Panc1 (cell line): ENCODE data around the gene MTX1. TPM values are rescaled to one million over a fixed set of nuclear protein-coding genes. Genes with fewer than 3 reads are reported as not detected.
"Not testable (repeated sequence)": the region's sequence is repeated elsewhere in the genome, so short reads cannot be mapped to it uniquely, and the experiment has no call there.

Source experiments
- ATAC-seq: fragments of 200-7000 bp; cut with Tn5 transposase; 2 replicates; pipeline ENCODE4 v1.9.1; 2020; ENCODE audit warnings: mild to moderate bottlenecking, moderate library complexity
- BruUV-seq: library from RNA; stranded (reverse); fragments of 400-500 nt; replicated peaks from 2 replicates; lab custom pipeline; 2021; lab: Mats Ljungman, UMichigan
- CTCF ChIA-PET: fragments of 300-600 bp; sonication (Branson Sonifier 250); formaldehyde crosslinking; loops from one replicate; lab custom pipeline; 2022; ENCODE audit warnings: antibody characterized with exemption; lab: Charles Lee
- POLR2A ChIA-PET: fragments of 300-600 bp; sonication (Branson Sonifier 250); formaldehyde crosslinking; loops from one replicate; lab custom pipeline; 2022; ENCODE audit warnings: antibody characterized with exemption; lab: Charles Lee
- DNase-seq: peaks from one replicate; pipeline ENCODE4 v3.0.0-alpha.2; 2010; ENCODE audit warnings: low read depth, low spot score
- H3K27ac ChIP-seq: 2 replicates; pipeline ENCODE4 v1.5.1; 2011; ENCODE audit warnings: mild to moderate bottlenecking, low read length, inconsistent platforms
- H3K27me3 ChIP-seq: fragments of 200-500 bp; sonication (Bioruptor generic); 2 replicates; pipeline ENCODE4 v1.6.0; 2014; ENCODE audit warnings: low read length, inconsistent platforms; ENCODE audit not compliant: control insufficient read depth, insufficient read depth
- H3K36me3 ChIP-seq: fragments of 200-500 bp; sonication (Bioruptor generic); 2 replicates; pipeline ENCODE4 v1.5.1; 2014; ENCODE audit warnings: inconsistent platforms, mild to moderate bottlenecking, low read length, moderate library complexity; ENCODE audit not compliant: control insufficient read depth, insufficient read depth
- H3K4me1 ChIP-seq: 2 replicates; pipeline ENCODE4 v1.5.1; 2011; ENCODE audit warnings: inconsistent platforms, mild to moderate bottlenecking, low read length, moderate library complexity; ENCODE audit not compliant: control insufficient read depth, insufficient read depth
- H3K4me3 ChIP-seq, 2 experiments: 2 replicates each; pipeline ENCODE4 v1.5.1; 2011 to 2012; ENCODE audit warnings: low read depth in 2 of 2, low read length in 2 of 2, mild to moderate bottlenecking in 2 of 2, inconsistent platforms in 1 of 2, moderate library complexity in 1 of 2
- H3K9me3 ChIP-seq: fragments of 200-500 bp; sonication (Bioruptor generic); 2 replicates; pipeline ENCODE4 v1.5.1; 2014; ENCODE audit warnings: low read depth, mild to moderate bottlenecking, inconsistent platforms, low read length, moderate library complexity; ENCODE audit not compliant: control insufficient read depth, insufficient read depth
- CTCF ChIP-seq: fragments of 450-650 bp; IDR thresholded peaks from 2 replicates; pipeline ENCODE4 v1.5.1; 2017; ENCODE audit warnings: mild to moderate bottlenecking
- POLR2AphosphoS5 ChIP-seq: IDR thresholded peaks from 2 replicates; pipeline ENCODE4 v1.6.1; 2012; ENCODE audit warnings: mild to moderate bottlenecking, low read depth, low read length, moderate library complexity
- REST ChIP-seq, 2 experiments: IDR thresholded peaks; 2 replicates each; pipeline ENCODE4 v1.6.1; 2011 to 2012; ENCODE audit warnings: low read depth in 2 of 2, control low read depth in 1 of 2, low read length in 1 of 2, mild to moderate bottlenecking in 1 of 2, moderate library complexity in 1 of 2; ENCODE audit not compliant: insufficient read depth in 1 of 2
- in situ Hi-C: cut with HindIII; loops from 2 replicates; pipeline ENCODE4 v1.10.0; 2016; ENCODE audit warnings: low sequenced_read_pairs, low pct_unique_long_range_greater_than_20kb
- intact Hi-C: fragments of 100-400 bp; cut with micrococcal nuclease; formaldehyde crosslinking; loops from one replicate; pipeline ENCODE4 v1.10.0; 2022; ENCODE audit not compliant: unreplicated experiment
- total RNA-seq: library from RNA; stranded (reverse); gene quantifications from one replicate; pipeline ENCODE4 v1.2.1, GENCODE V29; 2021; ENCODE audit not compliant: unreplicated experiment

Gene MTX1
- total RNA-seq, 1 experiment from 2014 or later = 53.6 TPM

GRCh38 chr1:155167166-155168104 is 41.1 kb upstream of the MTX1 start:
- Histone ChIP-seq H3K4me3 (peak overlapping the region; percentile 6 to 39; a peak in 3 of 4 replicates), H3K9me3 (no peaks in the 10 kb centered on the region), H3K36me3 (no peaks in the 10 kb centered on the region; the same call in 1 of the 2 replicates), H3K27ac (peak overlapping the region; percentile 35; the same call in 1 of the 2 replicates), H3K4me1 (peaks cover 14% of the 10 kb centered on the region), H3K27me3 (no peaks in the 10 kb centered on the region)
- in situ Hi-C loops (no loop called here), intact Hi-C loops (loop anchor here (2.0 kb wide), 1 partner anchor 75 kb away; no protein-coding TSS in a partner anchor)
- BruUV-seq = no TSS peak
- DNase-seq (peak; percentile 64), ATAC-seq (peak; percentile 86)
- ChIA-PET CTCF (interaction anchor here (0.6 to 3.3 kb wide), 10 partner anchors 10 to 82 kb away, joined by 3 to 27 read pairs (median 5); no protein-coding TSS in a partner anchor), POLR2A (interaction anchor here (0.7 to 1.2 kb wide), 2 partner anchors 28 to 36 kb away, joined by 3 read pairs; no protein-coding TSS in a partner anchor)
- TF ChIP-seq REST (IDR thresholded peaks at IDR 0.05; ENCODE audit: insufficient read depth in 1 of 2, low read depth in 2 of 2, low read length in 1 of 2) (no peak), CTCF (peak; percentile 93), POLR2AphosphoS5 (peak; percentile 42; the same call in 1 of the 2 replicates)

DNA sequence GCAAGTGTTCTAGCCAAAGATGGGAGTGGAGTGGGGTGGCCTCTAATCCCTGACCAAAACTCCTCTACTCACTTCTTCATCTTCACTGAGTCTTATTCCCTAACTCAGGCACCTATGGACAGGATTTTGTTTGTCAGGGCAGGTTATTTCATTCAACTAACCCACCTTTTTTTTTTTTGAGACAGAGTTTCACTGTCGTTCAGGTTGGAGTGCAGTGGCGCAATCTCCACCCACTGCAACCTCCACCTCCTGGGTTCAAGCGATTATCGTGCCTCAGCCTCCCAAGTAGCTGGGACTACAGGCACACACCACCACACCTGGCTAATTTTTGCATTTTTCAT is 40.4 kb upstream of the MTX1 start:
- not testable (repeated sequence) for DNase-seq
- peak; percentile 35 for TF ChIP-seq CTCF

More for the DNA sequence above, 40.4 kb upstream of the MTX1 start:
- H3K4me3 ChIP-seq, H3K36me3 ChIP-seq, H3K27me3 ChIP-seq, in situ Hi-C loops, H3K9me3 ChIP-seq, BruUV-seq, ATAC-seq, H3K27ac ChIP-seq: not testable (repeated sequence)
- H3K4me1 ChIP-seq = peaks cover 14% of the 10 kb centered on the region
- ChIA-PET CTCF (interaction anchor here (0.7 to 3.3 kb wide), 4 partner anchors 9 to 83 kb away, joined by 5 to 27 read pairs (median 6); no protein-coding TSS in a partner anchor), POLR2A (interaction anchor here (0.7 to 1.2 kb wide), 2 partner anchors 37 to 62 kb away, joined by 3 to 6 read pairs; no protein-coding TSS in a partner anchor)
- intact Hi-C loops = loop anchor here (2.0 kb wide), 1 partner anchor 75 kb away; no protein-coding TSS in a partner anchor
